Smooth muscle cell (in vitro differentiated cells): ENCODE data around the gene RGS5. TPM values are rescaled to one million over a fixed set of nuclear protein-coding genes. Genes with fewer than 3 reads are reported as not detected.

Experiments
- DNase-seq: peaks from one replicate; lab custom pipeline; 2025; ENCODE audit not compliant: unreplicated experiment; lab: John Stamatoyannopoulos, UW
- H2AFZ ChIP-seq: fragments of 200-600 bp; sonication (generic); 2 replicates; pipeline ENCODE4 v1.6.0; 2016; ENCODE audit warnings: antibody characterized with exemption, low read depth, mild to moderate bottlenecking
- H3F3A ChIP-seq: fragments of 200-600 bp; sonication (generic); 2 replicates; pipeline ENCODE4 v1.6.0; 2017; ENCODE audit warnings: antibody characterized with exemption, low read depth
- H3K27ac ChIP-seq: fragments of 200-600 bp; sonication (generic); 2 replicates; pipeline ENCODE4 v1.5.1; 2016; ENCODE audit warnings: low read depth, mild to moderate bottlenecking
- H3K27me3 ChIP-seq: fragments of 200-600 bp; sonication (generic); 2 replicates; pipeline ENCODE4 v1.6.1; 2016; ENCODE audit warnings: low read depth, mild to moderate bottlenecking
- H3K36me3 ChIP-seq: fragments of 200-600 bp; sonication (generic); 2 replicates; pipeline ENCODE4 v1.5.1; 2016; ENCODE audit warnings: low read depth
- H3K4me1 ChIP-seq: fragments of 200-600 bp; sonication (generic); 2 replicates; pipeline ENCODE4 v1.5.1; 2016; ENCODE audit warnings: low read depth
- H3K4me2 ChIP-seq: fragments of 200-600 bp; sonication (generic); 2 replicates; pipeline ENCODE4 v1.6.0; 2016; ENCODE audit warnings: mild to moderate bottlenecking
- H3K4me3 ChIP-seq: fragments of 200-600 bp; sonication (generic); 2 replicates; pipeline ENCODE4 v1.5.1; 2016; ENCODE audit warnings: mild to moderate bottlenecking
- H3K79me2 ChIP-seq: fragments of 200-600 bp; sonication (generic); 2 replicates; pipeline ENCODE4 v1.6.0; 2016; ENCODE audit warnings: low read depth, mild to moderate bottlenecking
- H3K9ac ChIP-seq: fragments of 200-600 bp; sonication (generic); 2 replicates; pipeline ENCODE4 v1.6.0; 2016; ENCODE audit warnings: low read depth
- H3K9me3 ChIP-seq: fragments of 200-600 bp; sonication (generic); replicated peaks from 2 replicates; pipeline ENCODE4 v1.5.1; 2016; ENCODE audit warnings: low read depth
- H4K20me1 ChIP-seq: fragments of 200-600 bp; sonication (generic); 2 replicates; pipeline ENCODE4 v1.6.0; 2016; ENCODE audit warnings: low read depth
- CTCF ChIP-seq: fragments of 200-600 bp; sonication (generic); IDR thresholded peaks from 2 replicates; pipeline ENCODE4 v1.5.1; 2017; ENCODE audit warnings: borderline replicate concordance, mild to moderate bottlenecking, antibody characterized with exemption; ENCODE audit not compliant: insufficient read depth, poor library complexity, severe bottlenecking
- WGBS: methylation state at CpG from one replicate; pipeline ENCODE4 v1.1.7; 2016; ENCODE audit warnings: low lambda C conversion rate; 5-methylcytosine and 5-hydroxymethylcytosine counted together
- polyA plus RNA-seq: library from polyadenylated mRNA; unstranded; fragments of >200 nt; fragmentation: Nextera tagmentation; extraction: Ambion mirVana; gene quantifications from 2 replicates; pipeline ENCODE4 v1.2.1, GENCODE V29; 2016
- total RNA-seq: library from RNA; depleted of rRNA; stranded (reverse); fragments of >200 nt; gene quantifications from 2 replicates; pipeline ENCODE4 v1.2.3, GENCODE V29; 2014

RGS5 gene
- total and polyA plus RNA-seq, 2 experiments from 2014 or later, result 1.9 to 49.1 TPM

DNA sequence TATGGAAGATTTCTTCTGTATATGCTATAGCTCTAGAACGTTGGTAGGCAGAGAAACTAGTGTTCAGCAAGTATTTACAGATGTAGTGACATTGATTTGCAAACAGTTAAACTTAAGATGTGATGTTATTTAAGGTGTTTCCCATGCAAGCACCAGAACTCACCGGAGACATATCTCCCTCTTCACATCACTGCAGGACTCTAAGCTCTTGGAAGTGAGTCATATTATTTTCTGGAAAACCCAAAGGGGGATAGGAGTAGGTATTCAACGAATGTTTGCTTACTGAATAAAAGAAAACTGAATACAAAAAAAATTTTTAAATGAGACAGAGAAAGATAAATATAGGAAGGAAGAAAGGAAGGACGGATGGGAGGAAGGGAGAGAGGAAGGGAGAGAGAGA is 108.5 kb downstream of the RGS5 start:
- Histone ChIP-seq H2AFZ (no peak overlapping the region), H3K27me3 (no peaks in the 10 kb centered on the region), H3F3A (no peaks in the 10 kb centered on the region), H3K4me3 (no peak overlapping the region), H3K27ac (no peak overlapping the region), H3K4me1 (no peaks in the 10 kb centered on the region), H3K9me3 (no peaks in the 10 kb centered on the region), H3K4me2 (no peak overlapping the region), H4K20me1 (no peaks in the 10 kb centered on the region), H3K36me3 (no peaks in the 10 kb centered on the region), H3K9ac (no peak overlapping the region), H3K79me2 (no peaks in the 10 kb centered on the region)
- no peak for DNase-seq
- TF ChIP-seq CTCF, result no peak
- WGBS, result 59% methylated on average over 4 of the region's 4 CpGs

- H3K36me3 ChIP-seq, result no peaks in the 10 kb centered on the region
- no peaks in the 10 kb centered on the region for H3F3A ChIP-seq
- no peaks in the 10 kb centered on the region for H3K9me3 ChIP-seq
- H3K27ac ChIP-seq, result no peak overlapping the region
- H2AFZ ChIP-seq, result no peak overlapping the region
- no peak for DNase-seq
- no peaks in the 10 kb centered on the region for H3K79me2 ChIP-seq
- H3K9ac ChIP-seq, result no peak overlapping the region
- H3K4me2 ChIP-seq, result no peak overlapping the region
- H3K4me1 ChIP-seq, result no peaks in the 10 kb centered on the region
- no peaks in the 10 kb centered on the region for H3K27me3 ChIP-seq
- TF ChIP-seq CTCF, result no peak
- H4K20me1 ChIP-seq, result no peaks in the 10 kb centered on the region
- H3K4me3 ChIP-seq, result no peak overlapping the region
- 91% methylated on average over 9 of the region's 9 CpGs for WGBS
Observed at GRCh38 chr1:163093579-163093978, 109.1 kb downstream of the RGS5 start.

GRCh38 chr1:163093169-163093568 is 109.5 kb downstream of the RGS5 start:
- no peak overlapping the region for H3K4me2 ChIP-seq
- H3K27me3 ChIP-seq, result no peaks in the 10 kb centered on the region
- H3K4me1 ChIP-seq, result no peaks in the 10 kb centered on the region
- H3K4me3 ChIP-seq, result no peak overlapping the region
- no peak overlapping the region for H2AFZ ChIP-seq
- no peaks in the 10 kb centered on the region for H3F3A ChIP-seq
- H4K20me1 ChIP-seq, result no peaks in the 10 kb centered on the region
- DNase-seq, result no peak
- H3K9me3 ChIP-seq, result no peaks in the 10 kb centered on the region
- no peak for TF ChIP-seq CTCF
- 89% methylated on average over 4 of the region's 4 CpGs for WGBS
- no peaks in the 10 kb centered on the region for H3K79me2 ChIP-seq
- H3K27ac ChIP-seq, result no peak overlapping the region
- H3K9ac ChIP-seq, result no peak overlapping the region
- H3K36me3 ChIP-seq, result no peaks in the 10 kb centered on the region

Other genes starting within 250 kb of the RGS5 start
- 35.8 and 50.6 TPM in 2 replicates for gene RGS4, start 133.6 kb downstream of the RGS5 start, total RNA-seq
- gene RGS4, start 133.6 kb downstream of the RGS5 start, polyA plus RNA-seq, result 6.2 and 16.0 TPM in 2 replicates
- gene NUF2, start 119.0 kb upstream of the RGS5 start, total RNA-seq, result 6.2 and 9.7 TPM in 2 replicates
- 3.1 and 5.7 TPM in 2 replicates for gene NUF2, start 119.0 kb upstream of the RGS5 start, polyA plus RNA-seq